ENCODE data around the gene TPPP2. TPM values are rescaled to one million over a fixed set of nuclear protein-coding genes. Genes with fewer than 3 reads are reported as not detected.

TPPP2 gene
- total and polyA plus RNA-seq, 9 of the 15 experiments (the other 6 are each of a cell fraction or from before 2014, with no cell fraction given), result 0.18 TPM; not detected in 8

GRCh38 chr14:21070083-21070609, 40.1 kb downstream of the TPPP2 start, which contains the start of gene ARHGEF40 (continued):
- TF ChIP-seq ZBTB2 (IDR thresholded peaks at IDR 0.05), result no peak
- no peak for TF ChIP-seq HNRNPH1 (optimal IDR thresholded peaks at IDR 0.05; ENCODE audit: low read depth, low read length)
- no peak for TF ChIP-seq CBX3 (IDR thresholded peaks at IDR 0.05; ENCODE audit: borderline replicate concordance in 1 of 2, low read length in 2 of 2)
- TF ChIP-seq CXXC5 (CRISPR knock-in tag; IDR thresholded peaks at IDR 0.05), result peak; percentile 51; the same call in 1 of the 2 replicates
- TF ChIP-seq ZFP91 (CRISPR knock-in tag; IDR thresholded peaks at IDR 0.05), result no peak
- TF ChIP-seq NFE2L1 (tag; IDR thresholded peaks at IDR 0.05; ENCODE audit: borderline replicate concordance, low read depth), result no peak
- TF ChIP-seq ESRRB (CRISPR knock-in tag; IDR thresholded peaks at IDR 0.05; ENCODE audit: borderline replicate concordance), result no peak
- no peak for TF ChIP-seq ZKSCAN1 (IDR thresholded peaks at IDR 0.05; ENCODE audit: low read depth, low read length)
- TF ChIP-seq DACH1 (IDR thresholded peaks at IDR 0.05; ENCODE audit: partially characterized antibody), result no peak
- TF ChIP-seq E2F8 (IDR thresholded peaks at IDR 0.05; ENCODE audit: low read depth, partially characterized antibody), result no peak
- no peak for TF ChIP-seq ATF1 (CRISPR knock-in tag; IDR thresholded peaks at IDR 0.05)
- TF ChIP-seq ATF1 (tag; IDR thresholded peaks at IDR 0.05), result no peak
- TF ChIP-seq ZC3H8 (IDR thresholded peaks at IDR 0.05), result no peak
- TF ChIP-seq KAT7 (CRISPR knock-in tag; IDR thresholded peaks at IDR 0.05; ENCODE audit: borderline replicate concordance), result no peak
- peak; percentile 26; the same call in 1 of the 2 replicates for TF ChIP-seq ZBTB7A (IDR thresholded peaks at IDR 0.05; ENCODE audit: borderline replicate concordance, control insufficient read depth, low read depth, low read length)
- peak; percentile 46; the same call in 1 of the 2 replicates for TF ChIP-seq PHF8 (IDR thresholded peaks at IDR 0.05; ENCODE audit: borderline replicate concordance, low read length)
- no peak for TF ChIP-seq CHAMP1 (IDR thresholded peaks at IDR 0.05)
- no peak for TF ChIP-seq SIN3A (IDR thresholded peaks at IDR 0.05; ENCODE audit: borderline replicate concordance in 2 of 2, control insufficient read depth in 1 of 2, low read depth in 2 of 2, low read length in 2 of 2)
- TF ChIP-seq U2AF2 (optimal IDR thresholded peaks at IDR 0.05; ENCODE audit: low read depth, low read length), result no peak
- TF ChIP-seq ARID1B (IDR thresholded peaks at IDR 0.05), result no peak

Data from K562 (cell line).